Heart left ventricle (tissue), 13 donors: ENCODE data around the gene RSPH6A.

Source experiments
- POLR2A ChIP-seq, 2 donors: fragments of 450-650 bp; IDR thresholded peaks; one replicate each; pipeline ENCODE4 v1.6.1; 2017; ENCODE audit warnings: antibody characterized with exemption in 2 of 2, mild to moderate bottlenecking in 2 of 2, moderate library complexity in 2 of 2
- TF ChIP-seq, protein P1 (sequence below), 12 donors: fragments of 200-600 bp; sonication (generic) in 4 of 12; IDR thresholded peaks; one replicate each; pipeline versions ENCODE4 v1.5.0 to v1.8.0; 2018 to 2022; ENCODE audit warnings: antibody characterized with exemption in 12 of 12, mild to moderate bottlenecking in 5 of 12
- donor health status: ischemic (EF 13 %, LVEDD 7.1; RV severe dilation, severe dysfunction).
- donor health status: DM: no; HTN: yes; CAD: no.
- donor health status: DM: no; HTN: no; CAD: no.
- donor health status: ischemic (EF 25% LVEDD 6.9; RV normal size, moderate dysfunction).
- donor health status: ischemic (EF 25% LVEDD 5.7; RV mildly dilated, moderate dysfunction).
- donor health status: ischemic (EF 35%, LVEDD 5.7; RV mildly dilated, moderate dysfunction).
- donor health status: nonischemic (EF 11% LVEDD 7.7; RV severe dilation, severe dysfunction).
- donor health status: DM: yes; HTN: yes; CAD: no.
- donor health status: PGD.
- donor health status: ischemic (EF 29% LVEDD 5.4; RV normal size, mild dysfunction).
- donor health status: nonischemic (EF 23%, LVEDD 6.1; RV moderate dilation, normal function).

DNA sequence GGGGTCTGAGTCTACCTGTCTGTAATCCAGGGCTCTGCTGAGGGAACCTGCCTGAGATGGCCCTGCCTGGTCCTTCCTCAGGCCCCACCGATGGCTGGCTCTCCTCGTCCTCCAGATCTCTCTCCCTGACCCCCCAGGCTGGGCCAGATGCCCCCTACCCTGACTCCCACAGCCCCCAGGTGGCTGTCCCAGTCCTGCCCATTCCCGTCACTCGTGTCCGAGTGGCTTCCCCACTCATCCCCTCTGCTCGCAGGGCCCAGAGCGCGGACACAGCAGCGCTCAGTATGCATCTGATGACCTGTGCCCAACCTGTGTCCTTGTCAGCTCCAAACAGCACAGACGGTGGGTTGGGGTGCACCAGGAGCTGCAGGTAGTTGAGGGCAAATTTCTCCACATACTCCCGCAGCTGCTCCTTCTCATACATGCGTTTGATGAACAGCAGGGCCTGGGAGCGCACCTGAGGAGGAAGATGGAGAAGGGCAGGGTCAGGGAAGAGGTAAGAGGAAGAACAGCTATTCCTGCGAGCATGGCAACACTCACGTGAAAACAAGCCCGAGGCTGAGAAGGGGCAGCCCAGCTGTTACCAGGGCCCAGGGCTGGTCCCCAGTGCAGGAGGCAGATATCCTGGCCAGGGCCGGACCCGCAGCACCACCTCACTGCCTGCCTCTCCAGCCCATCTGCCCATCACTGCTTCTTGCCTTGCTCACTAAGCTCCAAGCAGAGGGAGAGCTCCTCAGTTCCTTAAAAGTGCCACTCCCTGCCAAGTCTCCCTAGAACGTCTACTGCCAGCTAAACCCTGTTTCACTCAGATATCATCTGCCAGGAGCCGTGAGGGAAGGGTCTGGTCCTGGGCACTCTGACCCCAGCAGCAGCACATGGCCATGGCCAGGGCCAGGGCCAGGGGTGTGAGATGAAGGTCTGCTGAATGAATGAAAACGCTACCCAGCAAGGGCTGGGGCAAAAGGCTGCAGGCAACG, 11.1 kb upstream of the RSPH6A start:
- TF ChIP-seq POLR2A (IDR thresholded peaks at IDR 0.05), result no peak
- TF ChIP-seq, protein P1, sequence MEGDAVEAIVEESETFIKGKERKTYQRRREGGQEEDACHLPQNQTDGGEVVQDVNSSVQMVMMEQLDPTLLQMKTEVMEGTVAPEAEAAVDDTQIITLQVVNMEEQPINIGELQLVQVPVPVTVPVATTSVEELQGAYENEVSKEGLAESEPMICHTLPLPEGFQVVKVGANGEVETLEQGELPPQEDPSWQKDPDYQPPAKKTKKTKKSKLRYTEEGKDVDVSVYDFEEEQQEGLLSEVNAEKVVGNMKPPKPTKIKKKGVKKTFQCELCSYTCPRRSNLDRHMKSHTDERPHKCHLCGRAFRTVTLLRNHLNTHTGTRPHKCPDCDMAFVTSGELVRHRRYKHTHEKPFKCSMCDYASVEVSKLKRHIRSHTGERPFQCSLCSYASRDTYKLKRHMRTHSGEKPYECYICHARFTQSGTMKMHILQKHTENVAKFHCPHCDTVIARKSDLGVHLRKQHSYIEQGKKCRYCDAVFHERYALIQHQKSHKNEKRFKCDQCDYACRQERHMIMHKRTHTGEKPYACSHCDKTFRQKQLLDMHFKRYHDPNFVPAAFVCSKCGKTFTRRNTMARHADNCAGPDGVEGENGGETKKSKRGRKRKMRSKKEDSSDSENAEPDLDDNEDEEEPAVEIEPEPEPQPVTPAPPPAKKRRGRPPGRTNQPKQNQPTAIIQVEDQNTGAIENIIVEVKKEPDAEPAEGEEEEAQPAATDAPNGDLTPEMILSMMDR (IDR thresholded peaks at IDR 0.05), result no peak
